Colonic mucosa (tissue), 4 donors: Measurements from ENCODE around the gene CCDC61. TPM values are rescaled to one million over a fixed set of nuclear protein-coding genes. Genes with fewer than 3 reads are reported as not detected.

Source experiments
- DNase-seq: peaks from one replicate; pipeline ENCODE4 v3.0.0-alpha.2; 2020
- H3K27ac ChIP-seq: fragments of 200-600 bp; one replicate; pipeline ENCODE4 v1.8.0; 2021
- H3K27me3 ChIP-seq: fragments of 200-600 bp; one replicate; pipeline ENCODE4 v1.8.0; 2021
- H3K36me3 ChIP-seq: fragments of 200-600 bp; one replicate; pipeline ENCODE4 v1.8.0; 2021
- H3K4me1 ChIP-seq: fragments of 200-600 bp; one replicate; pipeline ENCODE4 v1.8.0; 2021; ENCODE audit warnings: mild to moderate bottlenecking
- H3K4me3 ChIP-seq: fragments of 200-600 bp; one replicate; pipeline ENCODE4 v1.8.0; 2021
- H3K9ac ChIP-seq, 2 donors: one replicate each; pipeline ENCODE4 v1.7.0; 2013; ENCODE audit warnings: control low read depth in 2 of 2, low read depth in 2 of 2, low read length in 2 of 2
- H3K9me3 ChIP-seq: fragments of 200-600 bp; one replicate; pipeline ENCODE4 v1.8.0; 2021
- CTCF ChIP-seq: fragments of 200-600 bp; IDR thresholded peaks from one replicate; pipeline ENCODE4 v1.8.0; 2022; ENCODE audit warnings: antibody characterized with exemption, mild to moderate bottlenecking
- intact Hi-C: fragments of 100-400 bp; cut with DNase I; formaldehyde crosslinking; loops from one replicate; pipeline ENCODE4 v1.14.1; 2022
- total RNA-seq, 2 donors: library from RNA; stranded (reverse); fragmentation: NEBNext Ultra II Directional in 1 of 2; extraction: Animal tissue kit (Norgen Biotek cat#: 25700) in 1 of 2; gene quantifications; one replicate each; pipeline ENCODE4 v1.2.1, GENCODE V29; 2021
- donor health status: healthy.
- donor health status: DM: no; HTN: no; CAD: no.
- donor health status: DM: no; HTN: no; CAD: no.

The CCDC61 gene
- total RNA-seq, 2 donors from 2014 or later = 14.4 to 32.2 TPM

GRCh38 chr19:45960595-45961235 lies 34.6 kb upstream of the CCDC61 start:
- TF ChIP-seq CTCF = no peak
- Histone ChIP-seq H3K4me3 (no peak overlapping the region), H3K27ac (no peak overlapping the region), H3K4me1 (no peaks in the 10 kb centered on the region), H3K9me3 (no peaks in the 10 kb centered on the region), H3K9ac (no peak overlapping the region), H3K36me3 (no peaks in the 10 kb centered on the region), H3K27me3 (no peaks in the 10 kb centered on the region)
- intact Hi-C loops = no loop called here
- DNase-seq = no peak

- no peak for DNase-seq
- H3K27ac ChIP-seq = no peak overlapping the region
- no peaks in the 10 kb centered on the region for H3K9me3 ChIP-seq
- TF ChIP-seq CTCF = no peak
- H3K27me3 ChIP-seq = no peaks in the 10 kb centered on the region
- intact Hi-C loops = no loop called here
- H3K36me3 ChIP-seq = no peaks in the 10 kb centered on the region
- H3K4me3 ChIP-seq = no peak overlapping the region
- no peaks in the 10 kb centered on the region for H3K4me1 ChIP-seq
- H3K9ac ChIP-seq = no peak overlapping the region
Observed at GRCh38 chr19:45962021-45962420, 33.2 kb upstream of the CCDC61 start.

- TF ChIP-seq CTCF = no peak
- no peak overlapping the region for H3K27ac ChIP-seq
- peaks cover 20% of the 10 kb centered on the region for H3K27me3 ChIP-seq
- H3K9ac ChIP-seq = no peak overlapping the region
- no peaks in the 10 kb centered on the region for H3K36me3 ChIP-seq
- H3K9me3 ChIP-seq = no peaks in the 10 kb centered on the region
- H3K4me3 ChIP-seq = no peak overlapping the region
- no peaks in the 10 kb centered on the region for H3K4me1 ChIP-seq
- intact Hi-C loops = no loop called here
- no peak for DNase-seq
Observed at GRCh38 chr19:45967246-45967645, 28.0 kb upstream of the CCDC61 start.

GRCh38 chr19:45968626-45969025 lies 26.6 kb upstream of the CCDC61 start:
- Histone ChIP-seq H3K9ac (no peak overlapping the region), H3K27ac (no peak overlapping the region), H3K27me3 (peaks cover 29% of the 10 kb centered on the region), H3K9me3 (no peaks in the 10 kb centered on the region), H3K4me3 (no peak overlapping the region), H3K4me1 (no peaks in the 10 kb centered on the region), H3K36me3 (no peaks in the 10 kb centered on the region)
- intact Hi-C loops = no loop called here
- TF ChIP-seq CTCF = no peak
- no peak for DNase-seq

GRCh38 chr19:45969676-45970075 lies 25.6 kb upstream of the CCDC61 start:
- DNase-seq = no peak
- intact Hi-C loops = no loop called here
- H3K36me3 ChIP-seq = no peaks in the 10 kb centered on the region
- no peak overlapping the region for H3K4me3 ChIP-seq
- peaks cover 40% of the 10 kb centered on the region for H3K27me3 ChIP-seq
- no peak overlapping the region for H3K27ac ChIP-seq
- no peaks in the 10 kb centered on the region for H3K4me1 ChIP-seq
- H3K9ac ChIP-seq = no peak overlapping the region
- TF ChIP-seq CTCF = no peak
- no peaks in the 10 kb centered on the region for H3K9me3 ChIP-seq
